GM12878 (cell line): Measurements from ENCODE around the gene SHC3. TPM values are rescaled to one million over a fixed set of nuclear protein-coding genes. Genes with fewer than 3 reads are reported as not detected.

Source experiments
- ATAC-seq: fragments of 200-7000 bp; cut with Tn5 transposase; 3 replicates; pipeline ENCODE4 v1.9.1; 2020; ENCODE audit warnings: mild to moderate bottlenecking, moderate library complexity
- BruUV-seq: library from RNA; stranded (reverse); fragments of 400-500 nt; replicated peaks from 2 replicates; lab custom pipeline; 2021; lab: Mats Ljungman, UMichigan
- CTCF ChIA-PET: fragments of 300-600 bp; sonication (Branson Sonifier 250); formaldehyde crosslinking; extraction: SDS; loops from one replicate; lab custom pipeline; 2021; ENCODE audit warnings: inconsistent platforms; lab: Yijun Ruan, JAX
- POLR2A ChIA-PET: fragments of 350-600 bp; formaldehyde crosslinking; extraction: SDS; loops from one replicate; lab custom pipeline; 2021; ENCODE audit warnings: inconsistent platforms; lab: Charles Lee
- RAD21 ChIA-PET: fragments of 300-600 bp; sonication (Branson Sonifier 250); formaldehyde crosslinking; loops from one replicate; lab custom pipeline; 2023; ENCODE audit warnings: antibody characterized with exemption; ENCODE audit not compliant: unreplicated experiment; lab: Charles Lee
- SMC1A ChIA-PET: fragments of 300-600 bp; sonication (Branson Sonifier 250); formaldehyde crosslinking; loops from one replicate; lab custom pipeline; 2023; ENCODE audit not compliant: unreplicated experiment, uncharacterized antibody; lab: Charles Lee
- DNase-seq: peaks from one replicate; pipeline ENCODE4 v3.0.0-alpha.2; 2011; ENCODE audit warnings: low read depth, low spot score
- FAIRE-seq: peaks from 3 replicates; lab custom pipeline; 2011; peaks lifted over from hg19 to GRCh38; lab: Jason Lieb, UNC
- H2AFZ ChIP-seq: 2 replicates; pipeline ENCODE4 v1.6.0; 2011; ENCODE audit warnings: low read depth, low read length, control low read depth; ENCODE audit not compliant: control insufficient read depth
- H3K27ac ChIP-seq: 2 replicates; pipeline ENCODE4 v1.5.1; 2011; ENCODE audit warnings: control low read depth; ENCODE audit not compliant: control insufficient read depth, insufficient read depth
- H3K27me3 ChIP-seq, 2 experiments: replicated peaks in 1 of 2; 2 replicates each; pipeline versions ENCODE4 v1.6.0 to v1.6.1; 2011; ENCODE audit warnings: low read length in 1 of 2; ENCODE audit not compliant: control insufficient read depth in 2 of 2, insufficient read depth in 2 of 2
- H3K36me3 ChIP-seq, 2 experiments: 2 replicates each; pipeline ENCODE4 v1.5.1; 2011; ENCODE audit warnings: low read length in 1 of 2; ENCODE audit not compliant: control insufficient read depth in 2 of 2, insufficient read depth in 2 of 2
- H3K4me1 ChIP-seq: 2 replicates; pipeline ENCODE4 v1.6.1; 2011; ENCODE audit warnings: mild to moderate bottlenecking, low read length, moderate library complexity, mixed read lengths; ENCODE audit not compliant: control insufficient read depth, insufficient read depth
- H3K4me2 ChIP-seq: 2 replicates; pipeline ENCODE4 v1.6.0; 2011; ENCODE audit warnings: control low read depth; ENCODE audit not compliant: control insufficient read depth, insufficient read depth
- H3K4me3 ChIP-seq: fragments of 200-600 bp; sonication (generic); 2 replicates; pipeline ENCODE4 v1.5.1; 2016
- H3K79me2 ChIP-seq: 2 replicates; pipeline ENCODE4 v1.6.0; 2011; ENCODE audit warnings: low read length; ENCODE audit not compliant: control insufficient read depth, insufficient read depth
- H3K9ac ChIP-seq: 2 replicates; pipeline ENCODE4 v1.8.0; 2011; ENCODE audit warnings: low read length, control low read depth, mixed read lengths; ENCODE audit not compliant: control insufficient read depth, insufficient read depth
- H3K9me3 ChIP-seq: replicated peaks from 3 replicates; pipeline ENCODE4 v1.5.1; 2011; ENCODE audit warnings: mild to moderate bottlenecking, low read length; ENCODE audit not compliant: control insufficient read depth, insufficient read depth
- H4K20me1 ChIP-seq: 2 replicates; pipeline ENCODE4 v1.6.0; 2011; ENCODE audit not compliant: control insufficient read depth, insufficient read depth
- ATF7 ChIP-seq: fragments of 450-650 bp; IDR thresholded peaks from 2 replicates; pipeline ENCODE4 v1.6.1; 2016; ENCODE audit warnings: low read depth, mild to moderate bottlenecking
- CBX3 ChIP-seq: fragments of 200-600 bp; sonication (generic); IDR thresholded peaks from 2 replicates; pipeline ENCODE4 v1.6.1; 2016; ENCODE audit warnings: low read depth, borderline replicate concordance
- CBX5 ChIP-seq: sonication (generic); IDR thresholded peaks from 2 replicates; pipeline ENCODE4 v1.6.1; 2016; ENCODE audit warnings: low read depth, moderate library complexity, mild to moderate bottlenecking, inconsistent platforms
- E2F4 ChIP-seq: IDR thresholded peaks from 2 replicates; pipeline ENCODE4 v1.6.1; 2012; ENCODE audit warnings: low read depth, low read length, improper control_type of control experiment
- ETV6 ChIP-seq, 2 experiments: fragments of 450-650 bp in 1 of 2; IDR thresholded peaks in 1 of 2; conservative IDR thresholded peaks in 1 of 2; 2 replicates each; pipeline ENCODE4 v1.6.1; 2014; ENCODE audit warnings: antibody characterized with exemption in 1 of 2, borderline replicate concordance in 1 of 2, low read depth in 1 of 2, mild to moderate bottlenecking in 1 of 2, moderate library complexity in 1 of 2
- HDGF ChIP-seq: fragments of 450-650 bp; IDR thresholded peaks from 2 replicates; pipeline ENCODE4 v1.6.1; 2016; ENCODE audit warnings: antibody characterized with exemption
- IRF4 ChIP-seq: IDR thresholded peaks from 2 replicates; pipeline ENCODE4 v1.6.1; 2011; ENCODE audit warnings: low read depth, low read length
- MTA2 ChIP-seq: fragments of 450-650 bp; IDR thresholded peaks from 2 replicates; pipeline ENCODE4 v1.6.1; 2016; ENCODE audit warnings: low read depth, mild to moderate bottlenecking, moderate library complexity
- MYC ChIP-seq: IDR thresholded peaks from 2 replicates; pipeline ENCODE4 v1.6.1; 2011; ENCODE audit warnings: mild to moderate bottlenecking, low read length, moderate library complexity, inconsistent platforms; ENCODE audit not compliant: insufficient read depth, insufficient replicate concordance, insufficient read length, severe bottlenecking
- NFIC ChIP-seq: IDR thresholded peaks from 2 replicates; pipeline ENCODE4 v1.6.1; 2012; ENCODE audit warnings: low read depth, mild to moderate bottlenecking, inconsistent platforms, low read length, moderate library complexity
- NR2F1 ChIP-seq: fragments of 450-650 bp; conservative IDR thresholded peaks from 2 replicates; pipeline ENCODE4 v1.6.1; 2017; ENCODE audit warnings: mild to moderate bottlenecking
- POLR2A ChIP-seq: IDR thresholded peaks from 2 replicates; pipeline ENCODE4 v1.6.1; 2011; ENCODE audit warnings: low read depth, mild to moderate bottlenecking, low read length
- RAD51 ChIP-seq: fragments of 450-650 bp; IDR thresholded peaks from 2 replicates; pipeline ENCODE4 v1.6.1; 2016; ENCODE audit warnings: moderate library complexity, mild to moderate bottlenecking, inconsistent platforms
- RELA ChIP-seq: fragments of 450-650 bp; IDR thresholded peaks from 2 replicates; pipeline ENCODE4 v1.8.0; 2014; ENCODE audit warnings: borderline replicate concordance; ENCODE audit not compliant: partially characterized antibody
- SMC3 ChIP-seq: IDR thresholded peaks from 2 replicates; pipeline ENCODE4 v1.6.1; 2011; ENCODE audit warnings: low read length, improper control_type of control experiment, borderline replicate concordance
- SP1 ChIP-seq: IDR thresholded peaks from one replicate; pipeline ENCODE4 v1.6.1; 2011; ENCODE audit warnings: low read depth, low read length
- ZBED1 ChIP-seq: IDR thresholded peaks from 2 replicates; pipeline ENCODE4 v1.6.1; 2016; ENCODE audit warnings: borderline replicate concordance
- WGBS: methylation state at CpG from one replicate; pipeline ENCODE4 v1.1.6; 2016; ENCODE audit warnings: low lambda C conversion rate; ENCODE audit not compliant: insufficient replicate concordance, insufficient coverage; ENCODE audit errors: missing lambda C conversion rate; 5-methylcytosine and 5-hydroxymethylcytosine counted together
- in situ Hi-C: fragments of 300-500 bp; cut with MboI; formaldehyde crosslinking; loops from 9 replicates; pipeline ENCODE4 v1.14.3; 2018; ENCODE audit warnings: mixed read lengths
- intact Hi-C: fragments of 100-400 bp; cut with micrococcal nuclease; formaldehyde crosslinking; loops from one replicate; pipeline ENCODE4 v1.14.2; 2022; ENCODE audit not compliant: unreplicated experiment
- polyA plus RNA-seq, 11 experiments: library from polyadenylated mRNA; depleted of rRNA in 4 of 11; unstranded in 6 of 11; stranded (reverse) in 5 of 11; fragments of >200 nt; fragmentation: Nextera tagmentation in 4 of 11; fragmentation: Illumina TruSeq in 1 of 11; extraction: Ambion mirVana in 4 of 11; extraction: Trizol in 1 of 11; gene quantifications; 1 replicate in 1 of 11; 2 replicates in 10 of 11; pipeline versions ENCODE4 v1.2.1 to v1.2.3, GENCODE V29; 2011 to 2016; ENCODE audit warnings: inconsistent platforms in 2 of 11, missing spikeins in 2 of 11, low read depth in 1 of 11
- total RNA-seq, 4 experiments: library from RNA; depleted of rRNA in 3 of 4; stranded (reverse); fragments of >200 nt in 3 of 4; fragmentation: Illumina TruSeq in 1 of 4; extraction: Trizol in 1 of 4; gene quantifications; 2 replicates each; pipeline versions ENCODE4 v1.2.1 to v1.2.3, GENCODE V29; 2013 to 2021

Gene SHC3
- total and polyA plus RNA-seq, 10 of the 15 experiments (the other 5 are each of a cell fraction or from before 2014, with no cell fraction given) = 0.01 to 0.06 TPM; not detected in 8

GRCh38 chr9:89006996-89007967 is 171.3 kb downstream of the SHC3 start:
- no peak overlapping the region for H3K27ac ChIP-seq
- FAIRE-seq (no peak), DNase-seq (no peak)
- ChIA-PET SMC1A (no interaction called here), CTCF (no interaction called here)
- in situ Hi-C loops = loop anchor here (10.0 kb wide), 1 partner anchor 1052 kb away; a partner anchor contains a TSS
- H3K9ac ChIP-seq = no peak overlapping the region
- TF ChIP-seq HDGF (no peak), NFIC (no peak), E2F4 (no peak), RAD51 (no peak), MYC (no peak), SMC3 (no peak), ETV6 (conservative IDR thresholded peaks at IDR 0.05 in 1 of 2, IDR thresholded peaks at IDR 0.05 in 1 of 2; ENCODE audit: borderline replicate concordance in 1 of 2, low read depth in 1 of 2) (no peak), ZBED1 (no peak), IRF4 (no peak), NR2F1 (no peak), SP1 (no peak), MTA2 (no peak), POLR2A (no peak), RELA (no peak), CBX5 (no peak), ATF7 (no peak), CBX3 (no peak)
- TF ChIP-seq, all 136 proteins: peak for 0
- intact Hi-C loops = no loop called here
- no peaks in the 10 kb centered on the region; a peak in 1 of 4 replicates for H3K27me3 ChIP-seq
- no peaks in the 10 kb centered on the region for H3K79me2 ChIP-seq
- H4K20me1 ChIP-seq = no peaks in the 10 kb centered on the region
- H3K36me3 ChIP-seq = no peaks in the 10 kb centered on the region
- no peak for ATAC-seq
- H3K4me2 ChIP-seq = no peak overlapping the region
- no peak overlapping the region for H3K4me3 ChIP-seq
- H3K9me3 ChIP-seq = no peaks in the 10 kb centered on the region
- WGBS = 17% methylated on average over 9 of the region's 9 CpGs
- H2AFZ ChIP-seq = no peak overlapping the region
- ChIA-PET POLR2A (no interaction called here), RAD21 (no interaction called here)
- H3K4me1 ChIP-seq = no peaks in the 10 kb centered on the region
- BruUV-seq = no TSS peak
